ENCODE data around the gene CHKB.
"Not testable (repeated sequence)": the region's sequence is repeated elsewhere in the genome, so short reads cannot be mapped to it uniquely, and the experiment has no call there.

DNA sequence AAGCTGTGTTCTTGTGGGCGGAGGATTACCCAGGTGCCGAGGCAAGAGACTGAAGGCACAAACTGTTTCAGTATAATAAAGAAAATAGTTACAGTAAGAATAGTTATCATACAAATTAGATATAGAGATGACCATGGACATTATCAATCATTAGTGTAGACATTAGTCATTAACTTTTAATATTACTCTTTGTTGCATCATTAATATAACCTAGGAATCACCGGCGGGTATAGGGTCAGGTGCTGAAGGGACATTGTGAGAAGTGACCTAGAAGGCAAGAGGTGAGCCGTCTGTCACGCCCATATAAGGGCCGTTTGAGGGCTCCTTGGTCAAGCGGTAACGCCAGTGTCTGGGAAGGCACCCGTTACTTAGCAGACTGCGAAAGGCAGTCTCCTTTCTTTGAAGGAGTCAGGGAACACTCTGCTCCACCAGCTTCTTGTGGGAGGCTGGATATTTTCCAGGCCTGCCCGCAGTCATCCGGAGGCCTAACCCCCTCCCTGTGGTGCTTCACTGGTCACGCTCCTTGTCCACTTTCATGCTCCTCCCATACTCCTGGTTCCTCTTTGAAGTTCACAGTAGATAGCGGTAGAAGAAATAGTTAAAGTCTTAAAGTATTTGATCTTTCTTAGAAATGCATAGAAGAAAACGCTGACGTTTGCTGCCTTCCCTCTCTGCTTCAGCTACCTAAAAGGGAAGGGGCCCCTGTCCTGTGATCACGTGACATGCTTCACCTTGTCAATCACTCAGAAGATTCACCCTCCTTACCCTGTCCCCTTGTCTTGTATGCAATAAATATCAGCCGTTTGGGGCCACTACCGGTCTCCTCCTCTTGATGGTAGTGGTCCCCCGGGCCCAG is 48.6 kb downstream of the CHKB start:
- TF ChIP-seq, protein P1, sequence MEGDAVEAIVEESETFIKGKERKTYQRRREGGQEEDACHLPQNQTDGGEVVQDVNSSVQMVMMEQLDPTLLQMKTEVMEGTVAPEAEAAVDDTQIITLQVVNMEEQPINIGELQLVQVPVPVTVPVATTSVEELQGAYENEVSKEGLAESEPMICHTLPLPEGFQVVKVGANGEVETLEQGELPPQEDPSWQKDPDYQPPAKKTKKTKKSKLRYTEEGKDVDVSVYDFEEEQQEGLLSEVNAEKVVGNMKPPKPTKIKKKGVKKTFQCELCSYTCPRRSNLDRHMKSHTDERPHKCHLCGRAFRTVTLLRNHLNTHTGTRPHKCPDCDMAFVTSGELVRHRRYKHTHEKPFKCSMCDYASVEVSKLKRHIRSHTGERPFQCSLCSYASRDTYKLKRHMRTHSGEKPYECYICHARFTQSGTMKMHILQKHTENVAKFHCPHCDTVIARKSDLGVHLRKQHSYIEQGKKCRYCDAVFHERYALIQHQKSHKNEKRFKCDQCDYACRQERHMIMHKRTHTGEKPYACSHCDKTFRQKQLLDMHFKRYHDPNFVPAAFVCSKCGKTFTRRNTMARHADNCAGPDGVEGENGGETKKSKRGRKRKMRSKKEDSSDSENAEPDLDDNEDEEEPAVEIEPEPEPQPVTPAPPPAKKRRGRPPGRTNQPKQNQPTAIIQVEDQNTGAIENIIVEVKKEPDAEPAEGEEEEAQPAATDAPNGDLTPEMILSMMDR (IDR thresholded peaks at IDR 0.05), result not testable (repeated sequence)
- not testable (repeated sequence) for TF ChIP-seq POLR2A (IDR thresholded peaks at IDR 0.05)
